ENCODE results near the gene ABCB10.

Gene ABCB10

GRCh38 chr1:229535230-229535629, 23.3 kb downstream of the ABCB10 start:
- H3K4me3 ChIP-seq (ENCODE audit: low read depth, low read length) = no peak overlapping the region
- TF ChIP-seq CTCF (IDR thresholded peaks at IDR 0.05; ENCODE audit: low read depth, low read length) (no peak), POLR2A (IDR thresholded peaks at IDR 0.05; ENCODE audit: extremely low read depth, insufficient read length) (no peak), MYC (IDR thresholded peaks at IDR 0.05; ENCODE audit: low read depth, low read length) (no peak), MAX (IDR thresholded peaks at IDR 0.05; ENCODE audit: low read depth, low read length) (no peak)
- no peak for DNase-seq (ENCODE audit: low read depth)

DNA sequence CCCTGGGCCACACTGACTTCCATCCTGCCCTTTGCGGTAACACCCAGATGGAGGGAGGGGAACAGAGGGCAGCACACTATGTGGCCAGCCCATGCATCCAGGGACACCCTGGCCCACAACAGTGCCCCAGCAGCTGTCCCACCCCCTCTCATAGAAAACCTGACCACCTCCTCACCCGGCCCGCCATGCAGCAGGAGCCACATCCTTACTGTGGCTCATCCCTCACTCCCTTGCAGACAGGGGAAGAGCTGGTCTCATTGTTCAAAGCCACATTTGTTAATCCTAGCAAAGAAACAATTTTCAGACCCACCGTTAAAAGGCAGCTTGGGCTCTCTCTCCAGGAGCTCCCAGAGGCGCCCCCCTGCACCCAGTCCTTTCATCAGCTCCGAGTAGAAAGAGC, 27.2 kb downstream of the ABCB10 start:
- H3K4me3 ChIP-seq (ENCODE audit: low read depth, low read length) = no peak overlapping the region
- no peak for DNase-seq (ENCODE audit: low read depth)
- TF ChIP-seq MYC (IDR thresholded peaks at IDR 0.05; ENCODE audit: low read depth, low read length) (no peak), MAX (IDR thresholded peaks at IDR 0.05; ENCODE audit: low read depth, low read length) (no peak), CTCF (IDR thresholded peaks at IDR 0.05; ENCODE audit: low read depth, low read length) (no peak), POLR2A (IDR thresholded peaks at IDR 0.05; ENCODE audit: extremely low read depth, insufficient read length) (no peak)

DNA sequence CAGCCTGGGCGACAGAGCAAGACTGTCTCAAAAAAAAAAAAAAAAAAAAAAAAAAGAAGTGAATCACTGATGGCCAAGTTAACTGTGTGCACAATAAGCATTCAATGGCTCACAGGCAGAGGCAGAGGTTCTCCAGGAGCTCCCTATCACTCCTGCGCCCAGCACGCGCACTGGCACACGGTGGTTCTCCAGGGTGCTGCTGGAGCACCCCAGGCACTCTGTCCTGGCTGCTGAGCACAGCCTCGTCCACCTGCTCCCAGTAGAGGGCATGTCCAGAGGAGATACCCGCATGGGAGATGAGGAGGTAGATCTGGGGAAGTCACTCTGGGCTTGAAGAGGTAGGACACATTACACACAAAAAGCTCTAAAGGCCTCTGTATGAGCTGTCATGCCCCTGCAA, 28.9 kb downstream of the ABCB10 start:
- TF ChIP-seq MAX (IDR thresholded peaks at IDR 0.05; ENCODE audit: low read depth, low read length) (no peak), MYC (IDR thresholded peaks at IDR 0.05; ENCODE audit: low read depth, low read length) (no peak), CTCF (IDR thresholded peaks at IDR 0.05; ENCODE audit: low read depth, low read length) (no peak), POLR2A (IDR thresholded peaks at IDR 0.05; ENCODE audit: extremely low read depth, insufficient read length) (no peak)
- DNase-seq (ENCODE audit: low read depth) = no peak
- H3K4me3 ChIP-seq (ENCODE audit: low read depth, low read length) = no peak overlapping the region

DNA sequence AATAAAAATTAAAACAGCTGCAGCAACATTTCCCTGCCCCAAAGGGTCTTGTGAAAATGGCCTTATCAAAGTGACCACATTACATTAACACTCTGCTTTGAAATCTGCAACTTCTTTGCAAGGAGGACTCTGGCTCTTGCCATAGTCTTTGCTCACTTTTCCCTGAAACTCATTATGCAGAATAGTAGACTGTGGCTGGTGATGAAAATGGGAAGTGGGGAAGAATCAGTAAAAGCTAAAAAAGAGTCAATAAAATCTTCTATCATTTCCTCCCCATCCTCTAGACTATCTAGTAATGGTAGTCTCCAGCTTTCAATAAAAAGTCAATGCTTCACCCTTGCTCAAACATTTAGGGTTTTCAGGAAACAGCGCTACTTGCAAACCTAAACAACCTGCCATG, 31.8 kb downstream of the ABCB10 start:
- TF ChIP-seq MYC (IDR thresholded peaks at IDR 0.05; ENCODE audit: low read depth, low read length) (no peak), POLR2A (IDR thresholded peaks at IDR 0.05; ENCODE audit: extremely low read depth, insufficient read length) (no peak), CTCF (IDR thresholded peaks at IDR 0.05; ENCODE audit: low read depth, low read length) (no peak), MAX (IDR thresholded peaks at IDR 0.05; ENCODE audit: low read depth, low read length) (no peak)
- H3K4me3 ChIP-seq (ENCODE audit: low read depth, low read length) = no peak overlapping the region
- no peak for DNase-seq (ENCODE audit: low read depth)

DNA sequence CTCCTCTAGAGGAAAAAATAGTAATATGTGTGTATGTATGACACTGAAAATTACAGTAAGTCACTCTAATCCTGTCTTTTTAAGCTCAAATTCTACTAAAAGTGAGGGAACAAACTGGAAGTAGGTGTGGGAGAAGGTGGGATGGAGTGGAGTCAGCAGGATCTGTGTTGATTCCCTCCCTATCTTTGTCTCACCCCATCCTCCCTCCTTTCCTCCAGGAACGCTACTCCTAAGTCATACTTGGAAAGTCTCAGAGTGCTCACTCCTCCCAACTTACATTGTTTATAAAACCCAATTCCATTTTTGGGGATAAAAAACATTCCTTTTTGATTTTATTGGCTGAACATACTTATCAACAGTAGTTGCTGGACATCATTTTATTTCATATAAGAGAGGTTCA, 35.5 kb downstream of the ABCB10 start:
- H3K4me3 ChIP-seq (ENCODE audit: low read depth, low read length) = no peak overlapping the region
- no peak for TF ChIP-seq MAX (IDR thresholded peaks at IDR 0.05; ENCODE audit: low read depth, low read length)
- no peak for TF ChIP-seq CTCF (IDR thresholded peaks at IDR 0.05; ENCODE audit: low read depth, low read length)
- TF ChIP-seq POLR2A (IDR thresholded peaks at IDR 0.05; ENCODE audit: extremely low read depth, insufficient read length) = no peak
- no peak for TF ChIP-seq MYC (IDR thresholded peaks at IDR 0.05; ENCODE audit: low read depth, low read length)
- DNase-seq (ENCODE audit: low read depth) = no peak

All from NB4 (cell line).